ENCODE measurements around the gene PLB1.
A peak's percentile ranks its signal among the peaks of the same experiment; 100 is the strongest.

Gene PLB1

GRCh38 chr2:28613633-28614501, 118.0 kb downstream of the PLB1 start:
- DNase-seq (ENCODE audit: low spot score) = no peak

DNA sequence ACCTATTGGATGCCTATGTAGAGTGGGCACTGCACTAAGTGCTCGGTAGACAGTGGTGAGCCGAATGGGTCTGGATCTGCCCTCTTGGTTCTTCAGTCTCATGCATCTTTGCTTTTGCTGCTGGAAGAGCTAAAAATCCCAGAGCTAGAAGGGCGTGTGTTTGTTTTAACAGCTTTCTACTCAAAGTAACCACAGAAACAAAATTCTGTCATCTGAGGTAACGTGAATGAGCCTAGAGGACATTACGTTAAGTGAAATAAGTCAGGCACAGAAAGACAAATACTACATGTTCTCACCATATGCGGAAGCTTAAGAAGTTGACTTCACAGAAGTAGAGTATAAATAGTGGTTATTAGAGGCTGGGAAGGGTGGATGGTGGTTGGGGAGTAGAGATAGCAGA, 119.8 kb downstream of the PLB1 start:
- DNase-seq (ENCODE audit: low spot score) = no peak

DNA sequence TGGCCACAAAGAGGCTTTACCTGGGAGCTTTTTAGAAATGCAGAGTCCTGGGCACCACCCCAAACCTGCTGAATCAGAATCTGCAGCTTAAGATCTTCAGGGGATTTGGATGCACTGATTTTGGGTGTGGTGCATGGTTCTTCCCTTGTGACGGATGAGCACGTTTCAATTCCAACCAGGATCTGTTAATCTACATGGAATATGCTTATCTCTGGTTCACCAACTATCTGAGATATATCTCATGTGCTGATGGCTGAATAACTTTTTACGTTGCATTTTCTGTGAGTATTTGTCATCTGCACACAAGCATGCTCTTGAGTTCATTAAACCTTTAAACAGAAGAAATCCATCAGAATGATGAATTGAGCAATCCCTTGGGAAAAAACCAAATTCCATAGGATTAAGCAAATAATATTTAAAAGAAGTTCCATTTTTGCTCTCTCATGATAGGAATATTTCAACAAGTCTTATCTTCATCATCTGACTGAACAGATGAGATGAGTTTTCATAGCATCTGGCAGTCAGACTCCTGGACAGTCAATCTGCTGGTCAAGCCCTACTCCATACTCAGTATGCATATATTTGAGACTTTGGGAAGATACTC, 120.6 kb downstream of the PLB1 start:
- DNase-seq (ENCODE audit: low spot score) = no peak

GRCh38 chr2:28617502-28618184, 121.8 kb downstream of the PLB1 start:
- DNase-seq (ENCODE audit: low spot score) = no peak

DNA sequence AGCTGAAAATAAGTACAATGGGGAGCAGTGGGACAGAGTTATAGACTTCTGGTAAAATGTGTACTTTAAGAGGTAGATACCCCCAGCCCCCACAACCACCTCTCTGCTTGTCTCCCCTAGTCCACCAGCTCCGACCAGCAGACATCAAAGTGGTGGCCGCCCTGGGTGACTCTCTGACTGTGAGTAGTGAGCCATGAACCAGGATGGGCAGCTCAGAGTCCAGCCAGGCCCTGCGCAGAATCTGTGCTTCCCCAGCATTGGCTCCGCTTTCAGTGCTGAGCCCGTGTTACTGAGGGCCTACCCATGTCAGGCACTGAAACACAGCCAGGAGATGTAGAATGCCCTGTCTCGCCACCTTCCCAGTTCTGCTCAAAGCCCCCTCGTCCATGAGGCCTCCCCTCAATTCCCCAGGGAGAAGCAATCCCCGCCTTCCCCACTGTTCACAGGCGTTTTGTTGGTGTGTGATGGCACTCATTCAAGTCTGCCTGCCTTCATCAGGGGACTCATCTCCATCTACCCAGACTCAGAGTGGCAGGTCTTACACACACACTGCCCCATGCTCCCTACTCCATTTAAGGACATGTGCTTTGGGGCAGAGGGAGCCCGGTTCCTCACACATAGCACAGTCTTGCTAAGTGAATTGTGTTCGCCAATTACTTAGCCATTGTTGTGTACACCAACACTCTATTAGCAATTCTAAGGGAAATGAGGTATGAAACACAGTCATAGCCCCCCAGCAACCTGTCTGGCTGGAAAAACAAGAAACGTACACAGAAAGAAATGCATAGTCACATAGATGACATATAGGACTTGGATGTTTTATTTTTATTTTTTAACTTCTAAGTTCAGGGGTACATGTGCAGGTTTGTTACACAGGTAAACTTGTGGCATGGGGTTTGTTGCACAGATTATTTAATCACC, 122.6 kb downstream of the PLB1 start:
- no peak for DNase-seq (ENCODE audit: low spot score)

GRCh38 chr2:28619213-28620196, 123.6 kb downstream of the PLB1 start:
- no peak for DNase-seq (ENCODE audit: low spot score)

DNA sequence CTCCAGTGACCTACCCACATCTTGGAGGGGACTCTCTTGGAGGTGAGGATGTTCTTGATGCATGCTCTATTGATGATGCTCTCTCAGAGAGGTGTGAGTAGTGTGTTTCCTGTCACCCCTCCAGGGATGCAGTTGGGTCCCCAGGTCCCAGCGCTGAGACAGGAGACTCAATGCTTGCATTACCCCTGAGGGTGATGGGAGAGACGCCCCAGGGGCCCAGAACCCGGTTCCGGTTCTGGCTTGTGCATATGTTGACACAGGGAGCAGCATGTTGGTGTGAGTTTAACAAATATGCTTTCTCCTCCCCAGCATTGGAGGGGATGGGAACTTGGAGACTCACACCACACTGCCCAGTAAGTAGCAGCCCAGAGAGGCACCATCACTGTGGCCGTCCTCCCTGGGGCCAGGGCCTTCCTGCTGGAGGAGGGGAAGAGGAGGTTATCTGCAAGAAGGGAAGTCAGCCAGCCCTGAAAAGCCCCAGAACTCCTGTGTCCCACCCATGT, 124.5 kb downstream of the PLB1 start:
- DNase-seq (ENCODE audit: low spot score) = no peak

GRCh38 chr2:28620801-28621171, 124.9 kb downstream of the PLB1 start:
- no peak for DNase-seq (ENCODE audit: low spot score)

GRCh38 chr2:28621172-28622100, 125.6 kb downstream of the PLB1 start:
- peak; percentile 95 for DNase-seq (ENCODE audit: low spot score)

- DNase-seq (ENCODE audit: low spot score) = no peak
Observed at GRCh38 chr2:28622101-28622499, 126.2 kb downstream of the PLB1 start.

- DNase-seq (ENCODE audit: low spot score) = no peak
Observed at GRCh38 chr2:28623582-28624405, 127.9 kb downstream of the PLB1 start.

- no peak for DNase-seq (ENCODE audit: low spot score)
Observed at GRCh38 chr2:28624436-28624792, 128.6 kb downstream of the PLB1 start.

- DNase-seq (ENCODE audit: low spot score) = peak; percentile 81
Observed at GRCh38 chr2:28624793-28625701, 129.2 kb downstream of the PLB1 start.

DNA sequence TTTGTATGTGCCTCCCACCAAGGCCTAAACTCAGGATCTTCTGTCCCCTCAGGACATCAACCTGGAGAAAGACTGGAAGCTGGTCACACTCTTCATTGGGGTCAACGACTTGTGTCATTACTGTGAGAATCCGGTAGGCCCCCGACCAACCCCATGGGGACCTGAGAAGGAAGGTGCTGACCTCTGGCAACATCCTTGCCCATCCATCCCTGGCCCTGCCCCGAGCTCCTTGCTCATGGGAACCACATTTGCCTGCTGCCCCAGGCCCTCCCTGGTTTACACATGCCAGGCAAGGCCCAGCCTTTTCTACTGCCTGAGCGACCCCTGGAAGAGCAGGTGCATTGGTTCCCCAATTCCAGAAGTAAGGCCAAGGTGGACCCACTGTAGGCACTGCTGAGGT, 130.5 kb downstream of the PLB1 start:
- no peak for DNase-seq (ENCODE audit: low spot score)

DNA sequence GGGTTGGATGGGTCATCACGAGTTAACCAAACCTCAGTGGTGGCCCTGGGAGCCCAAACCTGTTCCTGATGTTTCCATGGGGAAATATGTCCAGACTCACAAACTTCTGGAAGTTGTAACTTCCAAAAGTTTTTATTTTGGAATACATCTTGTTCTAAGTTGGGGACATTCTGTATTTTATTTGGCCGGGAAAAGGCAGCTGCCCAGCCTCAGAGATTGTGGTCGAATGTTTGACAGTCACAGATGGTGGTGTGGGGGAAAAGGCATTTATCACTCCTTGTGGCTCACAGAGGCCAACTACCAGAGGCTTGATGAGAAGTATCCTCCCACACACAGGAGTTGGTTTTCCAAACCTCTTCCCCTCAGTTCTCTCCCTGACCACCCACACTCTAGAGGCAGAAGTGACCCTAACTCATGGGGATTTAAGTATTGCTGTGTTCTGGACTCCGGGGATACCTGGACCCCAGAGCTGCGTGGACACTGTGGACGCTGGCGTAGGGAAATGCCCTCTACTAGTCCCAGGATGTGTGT, 131.1 kb downstream of the PLB1 start:
- DNase-seq (ENCODE audit: low spot score) = peak; percentile 93

- no peak for DNase-seq (ENCODE audit: low spot score)
Observed at GRCh38 chr2:28627722-28628480, 132.0 kb downstream of the PLB1 start.

DNA sequence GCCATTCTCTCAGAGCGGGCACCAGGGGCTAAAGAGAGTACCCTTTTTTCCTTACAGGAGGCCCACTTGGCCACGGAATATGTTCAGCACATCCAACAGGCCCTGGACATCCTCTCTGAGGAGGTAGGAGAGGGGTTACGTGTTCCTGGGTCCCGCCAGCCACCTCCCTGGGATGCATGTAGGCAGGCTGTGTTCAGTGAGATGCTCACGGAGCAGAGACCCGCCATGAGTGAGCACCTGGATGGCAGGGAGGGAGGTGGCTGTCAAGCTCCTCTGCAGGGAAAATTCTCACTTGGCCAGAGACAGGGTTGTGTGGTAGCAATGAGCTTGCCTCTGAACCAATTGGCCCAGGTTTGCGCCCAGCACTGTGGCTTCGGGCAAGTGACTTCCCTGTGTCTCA, 132.6 kb downstream of the PLB1 start:
- no peak for DNase-seq (ENCODE audit: low spot score)

Measured in hepatic stellate cell (primary cell).